D721Med (cell line): ENCODE measurements around the gene HS3ST5.
"Not testable (repeated sequence)": the region's sequence is repeated elsewhere in the genome, so short reads cannot be mapped to it uniquely, and the experiment has no call there.

Experiments
- DNase-seq: peaks from one replicate; pipeline ENCODE4 v3.0.0; 2011; ENCODE audit warnings: low spot score; ENCODE audit not compliant: insufficient read length
- FAIRE-seq: peaks from 2 replicates; lab custom pipeline; 2011; peaks lifted over from hg19 to GRCh38; lab: Jason Lieb, UNC
- TF ChIP-seq, protein P1 (sequence below): IDR thresholded peaks from 2 replicates; pipeline ENCODE4 v1.5.1; 2012; ENCODE audit warnings: mild to moderate bottlenecking, control low read depth; ENCODE audit not compliant: insufficient read depth; ENCODE audit errors: missing control alignments

The HS3ST5 gene

DNA sequence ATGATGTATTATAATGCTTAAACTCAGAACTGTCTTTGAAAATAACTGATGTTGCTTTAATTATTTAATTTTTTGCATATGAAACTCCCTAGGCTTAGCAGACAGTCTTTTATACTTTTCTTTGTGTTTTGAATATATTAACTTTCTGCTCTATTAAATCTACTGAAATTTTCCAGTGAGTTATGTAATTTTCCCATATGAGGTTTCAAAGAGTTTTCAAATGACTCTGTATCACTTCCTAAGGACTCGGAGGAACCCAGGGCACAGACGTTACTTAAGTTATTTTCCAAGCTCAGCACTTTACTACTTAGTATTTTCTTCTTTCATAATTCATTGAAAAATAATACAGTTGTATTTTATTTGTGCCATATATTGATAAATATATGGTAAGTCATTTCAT, 122.6 kb downstream of the HS3ST5 start:
- TF ChIP-seq, protein P1, sequence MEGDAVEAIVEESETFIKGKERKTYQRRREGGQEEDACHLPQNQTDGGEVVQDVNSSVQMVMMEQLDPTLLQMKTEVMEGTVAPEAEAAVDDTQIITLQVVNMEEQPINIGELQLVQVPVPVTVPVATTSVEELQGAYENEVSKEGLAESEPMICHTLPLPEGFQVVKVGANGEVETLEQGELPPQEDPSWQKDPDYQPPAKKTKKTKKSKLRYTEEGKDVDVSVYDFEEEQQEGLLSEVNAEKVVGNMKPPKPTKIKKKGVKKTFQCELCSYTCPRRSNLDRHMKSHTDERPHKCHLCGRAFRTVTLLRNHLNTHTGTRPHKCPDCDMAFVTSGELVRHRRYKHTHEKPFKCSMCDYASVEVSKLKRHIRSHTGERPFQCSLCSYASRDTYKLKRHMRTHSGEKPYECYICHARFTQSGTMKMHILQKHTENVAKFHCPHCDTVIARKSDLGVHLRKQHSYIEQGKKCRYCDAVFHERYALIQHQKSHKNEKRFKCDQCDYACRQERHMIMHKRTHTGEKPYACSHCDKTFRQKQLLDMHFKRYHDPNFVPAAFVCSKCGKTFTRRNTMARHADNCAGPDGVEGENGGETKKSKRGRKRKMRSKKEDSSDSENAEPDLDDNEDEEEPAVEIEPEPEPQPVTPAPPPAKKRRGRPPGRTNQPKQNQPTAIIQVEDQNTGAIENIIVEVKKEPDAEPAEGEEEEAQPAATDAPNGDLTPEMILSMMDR: no peak
- no peak for DNase-seq
- FAIRE-seq: no peak

DNA sequence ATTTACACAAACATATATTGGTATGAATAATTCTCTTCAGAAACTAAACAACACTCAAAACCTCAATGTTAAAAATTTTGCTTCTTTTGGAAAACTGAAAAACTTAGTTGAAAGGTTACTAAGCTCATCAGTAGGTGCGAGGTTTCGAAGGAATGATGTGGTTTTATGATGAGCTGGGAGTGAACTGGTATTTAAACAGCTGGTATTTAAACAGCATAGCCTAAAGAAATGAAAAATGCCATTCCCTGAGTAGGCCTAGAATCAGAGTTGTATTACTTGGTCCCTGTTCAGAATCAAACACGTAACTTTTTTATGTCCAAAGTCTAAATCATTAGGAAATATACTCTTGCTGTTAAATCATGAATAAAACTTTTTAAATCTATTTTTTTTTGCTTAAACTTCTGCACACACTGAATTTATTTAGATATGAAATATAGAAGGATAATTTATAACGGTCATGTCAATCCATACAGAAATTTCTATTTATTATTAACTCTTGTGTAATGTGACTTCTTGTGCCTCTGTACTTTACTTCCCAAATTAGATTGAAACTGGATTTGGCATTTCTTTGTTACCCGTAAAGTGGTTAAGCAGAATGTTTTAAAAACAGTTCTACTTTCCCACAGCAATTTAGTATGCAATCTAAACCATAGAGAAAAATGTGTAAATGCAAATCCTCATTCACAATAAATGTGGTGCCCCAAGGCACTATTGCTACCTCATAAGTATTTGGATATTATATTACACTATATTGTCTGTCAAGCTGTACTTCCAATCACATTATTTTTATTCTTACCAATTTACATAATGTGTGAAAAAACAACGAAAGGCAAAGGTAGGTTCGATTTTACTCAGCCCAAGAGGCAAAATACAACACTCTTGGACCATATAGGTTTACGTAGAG, 124.1 kb downstream of the HS3ST5 start:
- TF ChIP-seq, protein P1: no peak
- no peak for DNase-seq
- FAIRE-seq: no peak

DNA sequence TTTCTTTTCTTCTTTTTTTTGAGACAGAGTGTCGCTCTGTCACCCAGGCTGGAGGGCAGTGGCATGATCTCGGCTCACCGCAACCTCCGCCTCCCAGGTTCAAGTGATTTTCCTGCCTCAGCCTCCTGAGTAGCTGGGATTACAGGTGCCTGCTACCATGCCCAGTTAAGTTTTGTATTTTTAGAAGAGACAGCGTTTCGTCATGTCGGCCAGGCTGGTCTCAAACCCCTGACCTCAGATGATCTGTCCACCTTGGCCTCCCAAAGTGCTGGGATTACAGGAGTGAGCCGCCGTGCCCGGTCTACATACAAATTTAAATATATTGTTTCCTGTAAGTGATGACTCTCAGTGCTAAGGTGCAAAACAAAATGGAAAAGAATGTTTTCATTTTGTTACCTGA, 124.8 kb downstream of the HS3ST5 start:
- FAIRE-seq, DNase-seq: not testable (repeated sequence)

DNA sequence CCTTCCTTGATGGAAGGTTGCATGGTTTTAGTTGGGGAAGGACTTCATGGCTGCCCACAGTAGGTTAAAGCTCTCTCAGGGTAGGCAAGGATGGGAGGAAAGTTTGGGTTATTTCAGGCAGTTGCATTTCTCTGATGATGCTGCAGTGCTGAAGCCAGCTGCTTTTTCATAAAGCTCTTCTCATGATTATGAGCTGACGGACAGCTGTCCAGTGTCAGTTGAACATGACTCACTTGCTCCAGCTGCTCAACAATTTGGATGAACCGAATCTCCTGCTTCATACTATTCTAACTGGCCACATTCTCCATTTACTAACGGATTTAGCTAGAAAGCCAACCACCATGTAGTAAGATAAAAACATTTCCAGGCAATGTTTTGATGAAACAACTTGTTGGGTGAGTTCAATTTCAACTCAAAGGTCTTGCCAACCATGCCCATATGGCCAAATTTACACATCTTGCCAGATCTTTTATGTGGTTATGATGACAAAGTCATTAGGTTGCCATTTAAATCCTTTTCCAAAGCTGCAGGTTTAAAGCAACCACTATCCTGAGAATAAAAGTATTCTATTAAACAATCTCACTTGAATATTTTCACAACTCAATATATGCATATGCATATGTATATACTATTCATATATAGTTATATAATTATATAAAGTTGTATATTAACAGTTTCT, 125.9 kb downstream of the HS3ST5 start:
- TF ChIP-seq, protein P1: no peak
- FAIRE-seq (no peak), DNase-seq (no peak)

DNA sequence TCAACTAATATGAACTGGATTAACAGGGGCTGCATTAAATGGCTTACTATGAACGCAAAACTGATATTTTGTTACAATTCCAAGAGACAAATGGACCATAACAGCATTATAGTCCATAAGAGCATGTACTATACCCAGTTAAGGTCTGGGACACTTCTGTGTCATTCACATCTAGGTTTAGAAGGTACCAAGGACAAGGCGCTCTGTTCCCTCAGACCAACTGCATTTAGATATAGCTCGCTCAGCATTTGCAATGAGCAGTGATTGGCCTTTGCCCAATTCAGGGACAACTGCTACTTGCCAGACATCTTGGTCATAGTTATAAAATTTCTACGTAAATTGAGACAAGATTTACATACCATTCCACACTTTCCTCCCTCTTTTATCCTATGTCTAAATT, 132.4 kb downstream of the HS3ST5 start:
- TF ChIP-seq, protein P1: no peak
- DNase-seq: no peak
- FAIRE-seq: no peak

DNA sequence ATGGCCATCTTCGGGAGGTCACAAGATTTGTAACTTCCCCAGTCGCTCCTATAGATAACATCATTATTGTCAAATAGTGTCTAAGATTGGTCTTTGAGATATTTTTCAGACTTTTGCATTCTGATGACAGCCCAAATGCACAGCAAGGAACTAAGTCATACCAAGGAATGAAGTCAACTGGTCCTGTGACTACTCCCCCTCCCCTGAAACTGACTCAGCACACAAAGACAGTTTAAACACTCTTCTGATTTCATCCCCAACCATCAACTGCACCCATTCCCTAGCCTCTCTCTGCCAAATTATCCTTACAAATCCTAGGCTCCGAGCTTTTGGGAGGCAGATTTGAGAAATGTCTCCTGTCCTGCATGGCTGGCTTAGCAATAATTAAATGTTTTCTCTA, 139.4 kb downstream of the HS3ST5 start:
- DNase-seq: no peak

DNA sequence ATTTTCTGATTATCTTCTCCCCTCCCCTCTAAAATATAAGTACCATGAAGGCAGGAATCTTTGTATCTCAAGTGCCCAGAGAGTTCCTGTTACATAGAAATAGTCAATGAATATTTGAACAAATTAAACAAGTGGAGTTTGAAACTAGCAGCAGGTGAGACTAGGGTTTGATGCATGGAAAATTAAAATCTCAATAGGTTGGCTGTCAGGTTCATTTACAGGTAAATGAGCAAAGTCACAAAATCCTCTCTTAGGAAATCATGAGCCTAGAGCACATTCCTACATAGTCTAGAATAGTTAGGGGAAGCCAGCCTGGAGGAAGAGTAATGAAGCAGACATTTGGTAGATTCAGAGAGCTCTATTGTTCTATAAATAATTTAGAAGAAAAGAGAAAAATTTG, 140.4 kb downstream of the HS3ST5 start:
- FAIRE-seq: no peak
- DNase-seq: no peak
- TF ChIP-seq, protein P1: no peak

More for the DNA sequence above, 139.4 kb downstream of the HS3ST5 start:
- TF ChIP-seq, protein P1: no peak
- no peak for FAIRE-seq
